BJ (cell line): ENCODE results near the gene AWAT2. TPM values are rescaled to one million over a fixed set of nuclear protein-coding genes. Genes with fewer than 3 reads are reported as not detected.

Experiments used
- CTCF ChIA-PET: fragments of 350-600 bp; formaldehyde crosslinking; extraction: SDS; loops from one replicate; lab custom pipeline; 2021; ENCODE audit warnings: antibody characterized with exemption, inconsistent platforms; lab: Yijun Ruan, JAX
- POLR2A ChIA-PET: fragments of 300-600 bp; sonication (Branson Sonifier 250); formaldehyde crosslinking; extraction: SDS; loops from one replicate; lab custom pipeline; 2021; ENCODE audit warnings: antibody characterized with exemption; lab: Charles Lee
- DNase-seq: peaks from one replicate; pipeline ENCODE4 v3.0.0-alpha.2; 2011; ENCODE audit warnings: low read depth
- H3K27me3 ChIP-seq: 2 replicates; pipeline ENCODE4 v1.6.0; 2011; ENCODE audit warnings: low read length; ENCODE audit not compliant: control insufficient read depth, insufficient read depth
- H3K36me3 ChIP-seq: 2 replicates; pipeline ENCODE4 v1.5.1; 2011; ENCODE audit warnings: low read length; ENCODE audit not compliant: control insufficient read depth, insufficient read depth
- H3K4me3 ChIP-seq: 2 replicates; pipeline ENCODE4 v1.5.1; 2011; ENCODE audit warnings: low read depth, mild to moderate bottlenecking, control low read depth, low read length
- polyA plus RNA-seq: library from polyadenylated mRNA; depleted of rRNA; stranded (reverse); fragments of >200 nt; gene quantifications from 2 replicates; pipeline ENCODE4 v1.2.3, GENCODE V29; 2011
- TF ChIP-seq, protein P1 (sequence below): IDR thresholded peaks from 2 replicates; pipeline ENCODE4 v1.5.1; 2011; ENCODE audit warnings: low read depth, mild to moderate bottlenecking, control low read depth, inconsistent platforms, low read length, moderate library complexity; ENCODE audit not compliant: insufficient read depth

The AWAT2 gene
- polyA plus RNA-seq, 1 experiment = not detected

GRCh38 chrX:70066646-70067045, 16.9 kb upstream of the AWAT2 start:
- ChIA-PET CTCF (no interaction called here), POLR2A (no interaction called here)
- TF ChIP-seq, protein P1, sequence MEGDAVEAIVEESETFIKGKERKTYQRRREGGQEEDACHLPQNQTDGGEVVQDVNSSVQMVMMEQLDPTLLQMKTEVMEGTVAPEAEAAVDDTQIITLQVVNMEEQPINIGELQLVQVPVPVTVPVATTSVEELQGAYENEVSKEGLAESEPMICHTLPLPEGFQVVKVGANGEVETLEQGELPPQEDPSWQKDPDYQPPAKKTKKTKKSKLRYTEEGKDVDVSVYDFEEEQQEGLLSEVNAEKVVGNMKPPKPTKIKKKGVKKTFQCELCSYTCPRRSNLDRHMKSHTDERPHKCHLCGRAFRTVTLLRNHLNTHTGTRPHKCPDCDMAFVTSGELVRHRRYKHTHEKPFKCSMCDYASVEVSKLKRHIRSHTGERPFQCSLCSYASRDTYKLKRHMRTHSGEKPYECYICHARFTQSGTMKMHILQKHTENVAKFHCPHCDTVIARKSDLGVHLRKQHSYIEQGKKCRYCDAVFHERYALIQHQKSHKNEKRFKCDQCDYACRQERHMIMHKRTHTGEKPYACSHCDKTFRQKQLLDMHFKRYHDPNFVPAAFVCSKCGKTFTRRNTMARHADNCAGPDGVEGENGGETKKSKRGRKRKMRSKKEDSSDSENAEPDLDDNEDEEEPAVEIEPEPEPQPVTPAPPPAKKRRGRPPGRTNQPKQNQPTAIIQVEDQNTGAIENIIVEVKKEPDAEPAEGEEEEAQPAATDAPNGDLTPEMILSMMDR = no peak
- H3K36me3 ChIP-seq = no peaks in the 10 kb centered on the region
- H3K4me3 ChIP-seq = no peak overlapping the region
- no peaks in the 10 kb centered on the region for H3K27me3 ChIP-seq
- DNase-seq = no peak

DNA sequence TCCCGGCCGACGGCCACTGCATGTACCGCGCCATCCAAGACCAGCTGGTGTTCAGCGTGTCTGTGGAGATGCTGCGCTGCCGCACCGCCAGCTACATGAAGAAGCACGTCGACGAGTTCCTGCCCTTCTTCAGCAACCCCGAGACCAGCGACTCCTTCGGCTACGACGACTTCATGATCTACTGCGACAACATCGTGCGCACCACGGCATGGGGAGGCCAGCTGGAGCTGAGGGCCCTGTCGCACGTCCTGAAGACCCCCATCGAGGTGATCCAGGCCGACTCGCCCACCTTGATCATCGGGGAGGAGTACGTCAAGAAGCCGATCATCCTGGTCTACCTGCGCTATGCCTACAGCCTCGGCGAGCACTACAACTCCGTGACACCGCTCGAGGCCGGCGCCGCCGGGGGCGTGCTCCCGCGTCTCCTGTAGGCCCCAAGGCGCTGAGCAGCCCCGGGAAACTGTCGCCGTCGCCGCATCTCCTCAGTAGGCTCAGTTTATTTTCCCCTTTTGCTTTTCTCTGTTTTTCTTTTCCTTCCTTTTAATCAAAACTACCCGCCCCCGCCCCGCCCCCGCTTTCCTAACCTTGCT, 13.3 kb upstream of the AWAT2 start:
- no peak overlapping the region for H3K4me3 ChIP-seq
- DNase-seq = no peak
- no peaks in the 10 kb centered on the region for H3K27me3 ChIP-seq
- H3K36me3 ChIP-seq = no peaks in the 10 kb centered on the region
- POLR2A ChIA-PET = no interaction called here
- CTCF ChIA-PET = no interaction called here
- TF ChIP-seq, protein P1 = no peak

GRCh38 chrX:70062076-70062475, 12.3 kb upstream of the AWAT2 start, which contains the start of gene OTUD6A:
Gene OTUD6A, plus strand, starts transcription at chrX:70062457. Its CDS starts 68 bp downstream, at chrX:70062525.
- TF ChIP-seq, protein P1 = no peak
- POLR2A ChIA-PET = no interaction called here
- DNase-seq = no peak
- Histone ChIP-seq H3K27me3 (no peaks in the 10 kb centered on the region), H3K36me3 (no peaks in the 10 kb centered on the region), H3K4me3 (no peak within 1 kb of the TSS)
- CTCF ChIA-PET = no interaction called here

DNA sequence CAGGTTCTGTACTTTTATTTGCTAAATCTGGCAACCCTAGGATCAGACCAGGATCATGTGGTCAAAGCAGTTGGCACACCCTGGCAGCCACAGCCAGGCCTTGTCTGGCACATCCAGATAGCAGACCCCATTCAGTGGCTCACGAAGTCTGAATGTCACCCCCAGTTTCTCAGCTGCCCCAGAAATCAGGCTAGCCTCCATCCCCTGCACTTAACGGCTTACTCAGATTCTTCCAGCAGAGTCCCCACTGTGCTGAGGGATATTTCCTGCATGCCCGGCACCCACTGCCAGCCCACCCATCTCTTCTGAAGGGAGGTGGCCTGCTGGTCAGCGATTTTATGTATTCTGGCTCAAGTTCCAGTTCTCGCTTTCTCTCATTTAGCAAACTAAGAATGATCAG, 4.7 kb upstream of the AWAT2 start:
- H3K36me3 ChIP-seq = no peaks in the 10 kb centered on the region
- no peak for DNase-seq
- POLR2A ChIA-PET = interaction anchor here (0.6 kb wide), 1 partner anchor 766 kb away, joined by 3 read pairs; no protein-coding TSS in a partner anchor
- H3K4me3 ChIP-seq = no peak overlapping the region
- CTCF ChIA-PET = no interaction called here
- TF ChIP-seq, protein P1 = no peak
- no peaks in the 10 kb centered on the region for H3K27me3 ChIP-seq

GRCh38 chrX:70052895-70053615, 3.3 kb upstream of the AWAT2 start:
- no peaks in the 10 kb centered on the region for H3K36me3 ChIP-seq
- ChIA-PET POLR2A (no interaction called here), CTCF (interaction anchor here (1.1 kb wide), 1 partner anchor 20 kb away, joined by 3 read pairs; no protein-coding TSS in a partner anchor)
- TF ChIP-seq, protein P1 = no peak
- no peaks in the 10 kb centered on the region for H3K27me3 ChIP-seq
- no peak overlapping the region for H3K4me3 ChIP-seq
- DNase-seq = no peak
